Smooth muscle cell (in vitro differentiated cells): ENCODE results near the gene ADAMTS20. TPM values are rescaled to one million over a fixed set of nuclear protein-coding genes. Genes with fewer than 3 reads are reported as not detected.

Experiments
- DNase-seq: peaks from one replicate; lab custom pipeline; 2025; ENCODE audit not compliant: unreplicated experiment; lab: John Stamatoyannopoulos, UW
- H2AFZ ChIP-seq: fragments of 200-600 bp; sonication (generic); 2 replicates; pipeline ENCODE4 v1.6.0; 2016; ENCODE audit warnings: antibody characterized with exemption, low read depth, mild to moderate bottlenecking
- H3F3A ChIP-seq: fragments of 200-600 bp; sonication (generic); 2 replicates; pipeline ENCODE4 v1.6.0; 2017; ENCODE audit warnings: antibody characterized with exemption, low read depth
- H3K27ac ChIP-seq: fragments of 200-600 bp; sonication (generic); 2 replicates; pipeline ENCODE4 v1.5.1; 2016; ENCODE audit warnings: low read depth, mild to moderate bottlenecking
- H3K27me3 ChIP-seq: fragments of 200-600 bp; sonication (generic); 2 replicates; pipeline ENCODE4 v1.6.1; 2016; ENCODE audit warnings: low read depth, mild to moderate bottlenecking
- H3K36me3 ChIP-seq: fragments of 200-600 bp; sonication (generic); 2 replicates; pipeline ENCODE4 v1.5.1; 2016; ENCODE audit warnings: low read depth
- H3K4me1 ChIP-seq: fragments of 200-600 bp; sonication (generic); 2 replicates; pipeline ENCODE4 v1.5.1; 2016; ENCODE audit warnings: low read depth
- H3K4me2 ChIP-seq: fragments of 200-600 bp; sonication (generic); 2 replicates; pipeline ENCODE4 v1.6.0; 2016; ENCODE audit warnings: mild to moderate bottlenecking
- H3K4me3 ChIP-seq: fragments of 200-600 bp; sonication (generic); 2 replicates; pipeline ENCODE4 v1.5.1; 2016; ENCODE audit warnings: mild to moderate bottlenecking
- H3K79me2 ChIP-seq: fragments of 200-600 bp; sonication (generic); 2 replicates; pipeline ENCODE4 v1.6.0; 2016; ENCODE audit warnings: low read depth, mild to moderate bottlenecking
- H3K9ac ChIP-seq: fragments of 200-600 bp; sonication (generic); 2 replicates; pipeline ENCODE4 v1.6.0; 2016; ENCODE audit warnings: low read depth
- H3K9me3 ChIP-seq: fragments of 200-600 bp; sonication (generic); replicated peaks from 2 replicates; pipeline ENCODE4 v1.5.1; 2016; ENCODE audit warnings: low read depth
- H4K20me1 ChIP-seq: fragments of 200-600 bp; sonication (generic); 2 replicates; pipeline ENCODE4 v1.6.0; 2016; ENCODE audit warnings: low read depth
- WGBS: methylation state at CpG from one replicate; pipeline ENCODE4 v1.1.7; 2016; ENCODE audit warnings: low lambda C conversion rate; 5-methylcytosine and 5-hydroxymethylcytosine counted together
- polyA plus RNA-seq: library from polyadenylated mRNA; unstranded; fragments of >200 nt; fragmentation: Nextera tagmentation; extraction: Ambion mirVana; gene quantifications from 2 replicates; pipeline ENCODE4 v1.2.1, GENCODE V29; 2016
- total RNA-seq: library from RNA; depleted of rRNA; stranded (reverse); fragments of >200 nt; gene quantifications from 2 replicates; pipeline ENCODE4 v1.2.3, GENCODE V29; 2014
- TF ChIP-seq, protein P1 (sequence below): fragments of 200-600 bp; sonication (generic); IDR thresholded peaks from 2 replicates; pipeline ENCODE4 v1.5.1; 2017; ENCODE audit warnings: borderline replicate concordance, mild to moderate bottlenecking, antibody characterized with exemption; ENCODE audit not compliant: insufficient read depth, poor library complexity, severe bottlenecking

ADAMTS20 gene
- total and polyA plus RNA-seq, 2 experiments from 2014 or later = 1.4 to 4.2 TPM

GRCh38 chr12:43556057-43556456 is 4.1 kb upstream of the ADAMTS20 start:
- H3K4me1 ChIP-seq = peaks cover 4% of the 10 kb centered on the region
- TF ChIP-seq, protein P1, sequence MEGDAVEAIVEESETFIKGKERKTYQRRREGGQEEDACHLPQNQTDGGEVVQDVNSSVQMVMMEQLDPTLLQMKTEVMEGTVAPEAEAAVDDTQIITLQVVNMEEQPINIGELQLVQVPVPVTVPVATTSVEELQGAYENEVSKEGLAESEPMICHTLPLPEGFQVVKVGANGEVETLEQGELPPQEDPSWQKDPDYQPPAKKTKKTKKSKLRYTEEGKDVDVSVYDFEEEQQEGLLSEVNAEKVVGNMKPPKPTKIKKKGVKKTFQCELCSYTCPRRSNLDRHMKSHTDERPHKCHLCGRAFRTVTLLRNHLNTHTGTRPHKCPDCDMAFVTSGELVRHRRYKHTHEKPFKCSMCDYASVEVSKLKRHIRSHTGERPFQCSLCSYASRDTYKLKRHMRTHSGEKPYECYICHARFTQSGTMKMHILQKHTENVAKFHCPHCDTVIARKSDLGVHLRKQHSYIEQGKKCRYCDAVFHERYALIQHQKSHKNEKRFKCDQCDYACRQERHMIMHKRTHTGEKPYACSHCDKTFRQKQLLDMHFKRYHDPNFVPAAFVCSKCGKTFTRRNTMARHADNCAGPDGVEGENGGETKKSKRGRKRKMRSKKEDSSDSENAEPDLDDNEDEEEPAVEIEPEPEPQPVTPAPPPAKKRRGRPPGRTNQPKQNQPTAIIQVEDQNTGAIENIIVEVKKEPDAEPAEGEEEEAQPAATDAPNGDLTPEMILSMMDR = no peak
- no peaks in the 10 kb centered on the region for H3K36me3 ChIP-seq
- no peak overlapping the region for H3K4me2 ChIP-seq
- DNase-seq = no peak
- H3K27me3 ChIP-seq = peaks cover 24% of the 10 kb centered on the region
- no peaks in the 10 kb centered on the region for H3F3A ChIP-seq
- no peak overlapping the region for H3K4me3 ChIP-seq
- no peaks in the 10 kb centered on the region for H3K9me3 ChIP-seq
- no peaks in the 10 kb centered on the region for H4K20me1 ChIP-seq
- no peak overlapping the region for H2AFZ ChIP-seq
- no peaks in the 10 kb centered on the region for H3K79me2 ChIP-seq
- H3K27ac ChIP-seq = no peak overlapping the region
- no peak overlapping the region for H3K9ac ChIP-seq

DNA sequence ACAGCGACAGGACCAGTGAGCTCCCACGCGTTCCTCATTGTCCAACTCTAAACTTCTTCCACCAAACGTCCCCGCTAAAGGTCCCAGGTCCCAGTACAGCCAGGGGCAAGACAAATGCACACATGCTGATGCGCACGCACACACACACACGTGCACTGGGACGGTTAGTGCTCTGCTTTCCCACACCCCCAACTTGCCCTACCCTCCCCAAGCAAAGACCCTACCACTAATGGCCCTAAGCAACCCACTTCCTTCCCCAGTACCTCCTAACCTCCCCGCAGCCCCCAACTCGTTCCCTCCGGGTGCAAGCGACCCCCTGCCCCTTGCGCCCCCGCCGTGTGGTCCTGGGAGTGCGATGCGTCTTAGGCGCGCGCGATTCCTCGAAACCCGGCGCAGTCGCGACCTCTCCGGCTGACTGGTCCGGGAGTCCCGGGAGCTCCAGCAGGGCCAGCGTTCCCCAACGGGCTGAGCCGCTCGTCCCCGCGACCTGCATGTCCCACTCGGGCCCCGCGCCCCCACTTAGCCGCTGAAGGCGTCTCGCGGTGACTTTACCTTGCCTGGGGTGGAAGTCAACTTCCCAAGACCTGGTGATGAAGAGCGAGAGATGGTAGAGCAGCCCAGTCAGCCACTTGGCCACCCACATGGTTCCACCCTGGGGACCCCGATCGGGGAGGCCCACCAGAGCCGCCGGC is 578 bp downstream of the ADAMTS20 start:
- under 1% methylated on average over 40 of the region's 48 CpGs for WGBS

GRCh38 chr12:43550831-43551271 is 1.2 kb downstream of the ADAMTS20 start:
- 7% methylated on average over 31 of the region's 31 CpGs for WGBS
- no peak overlapping the region for H3K9ac ChIP-seq
- peak overlapping the region; percentile 92 for H2AFZ ChIP-seq
- H3K27ac ChIP-seq = no peak overlapping the region
- peaks cover 42% of the 10 kb centered on the region for H3K27me3 ChIP-seq
- TF ChIP-seq, protein P1 = no peak
- H3K36me3 ChIP-seq = no peaks in the 10 kb centered on the region
- H3K9me3 ChIP-seq = no peaks in the 10 kb centered on the region
- no peaks in the 10 kb centered on the region for H4K20me1 ChIP-seq
- H3K4me3 ChIP-seq = peak overlapping the region; percentile 72
- H3K79me2 ChIP-seq = peaks cover 4% of the 10 kb centered on the region
- DNase-seq = no peak
- H3K4me2 ChIP-seq = peak overlapping the region; percentile 99
- H3F3A ChIP-seq = no peaks in the 10 kb centered on the region
- H3K4me1 ChIP-seq = peaks cover 4% of the 10 kb centered on the region

More for the DNA sequence above, 578 bp downstream of the ADAMTS20 start:
- Histone ChIP-seq H3K9me3 (no peaks in the 10 kb centered on the region), H3K4me2 (peak overlapping the region; percentile 99), H2AFZ (peak overlapping the region; percentile 92), H3K79me2 (peaks cover 4% of the 10 kb centered on the region), H3K27me3 (peaks cover 42% of the 10 kb centered on the region), H3K36me3 (no peaks in the 10 kb centered on the region), H3K4me1 (peaks cover 4% of the 10 kb centered on the region), H3K27ac (no peak overlapping the region), H3K9ac (no peak overlapping the region), H3F3A (no peaks in the 10 kb centered on the region), H3K4me3 (peak overlapping the region; percentile 72), H4K20me1 (no peaks in the 10 kb centered on the region)
- TF ChIP-seq, protein P1 = no peak
- no peak for DNase-seq

- Histone ChIP-seq H3K27me3 (peaks cover 5% of the 10 kb centered on the region), H3K4me3 (no peak overlapping the region), H3K4me2 (no peak overlapping the region), H3K27ac (no peak overlapping the region), H3K9ac (no peak overlapping the region), H4K20me1 (no peaks in the 10 kb centered on the region), H2AFZ (no peak overlapping the region), H3F3A (no peaks in the 10 kb centered on the region), H3K4me1 (no peaks in the 10 kb centered on the region), H3K9me3 (no peaks in the 10 kb centered on the region), H3K36me3 (no peaks in the 10 kb centered on the region), H3K79me2 (peaks cover 4% of the 10 kb centered on the region)
- WGBS = 99% methylated on average over 3 of the region's 3 CpGs
- DNase-seq = no peak
- TF ChIP-seq, protein P1 = no peak
Measured at GRCh38 chr12:43544703-43545102, 7.3 kb downstream of the ADAMTS20 start.
